Measurements from ENCODE around the gene GPSM3.
"Not testable (repeated sequence)": the region's sequence is repeated elsewhere in the genome, so short reads cannot be mapped to it uniquely, and the experiment has no call there.

GPSM3 gene

DNA sequence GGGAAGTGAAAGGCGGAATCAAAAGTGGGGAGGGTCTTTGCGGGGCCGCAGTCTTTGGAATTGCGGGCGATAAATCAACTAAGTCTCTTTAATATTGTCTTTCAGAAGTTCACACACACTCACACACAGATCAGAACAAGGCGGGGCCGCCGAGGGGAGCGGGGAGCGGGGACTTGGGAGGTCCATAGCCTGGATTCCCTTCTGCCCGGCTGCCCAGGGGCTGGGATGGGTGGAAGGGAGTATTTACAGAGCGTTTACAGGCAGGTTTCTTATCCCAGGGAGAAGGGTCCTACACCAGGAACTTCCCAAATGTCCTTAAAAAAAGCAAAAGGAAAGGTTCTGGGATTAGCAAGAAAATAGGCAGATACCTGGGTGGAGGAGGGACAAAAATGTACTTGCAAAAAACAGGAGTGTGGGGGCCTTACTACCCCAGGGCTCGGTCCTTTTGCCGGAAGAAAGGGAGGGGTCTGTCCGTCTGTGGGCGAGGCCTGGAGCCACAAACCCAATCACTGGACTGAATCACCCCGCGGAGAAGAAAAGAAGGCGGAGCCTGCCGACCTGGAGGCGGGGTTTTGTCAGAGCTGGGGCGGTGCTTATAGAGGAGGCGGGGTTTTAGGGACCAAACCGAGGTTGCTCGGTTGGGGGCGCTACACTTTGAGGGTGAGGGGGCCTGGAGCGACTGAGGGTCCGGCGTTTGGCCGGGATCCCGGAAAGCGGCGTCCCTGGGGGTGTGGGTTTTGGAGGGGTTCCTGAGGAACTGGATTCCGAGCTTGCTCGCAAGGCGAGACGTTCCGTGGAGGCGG lies 44.0 kb downstream of the GPSM3 start:
- no peak for DNase-seq

DNA sequence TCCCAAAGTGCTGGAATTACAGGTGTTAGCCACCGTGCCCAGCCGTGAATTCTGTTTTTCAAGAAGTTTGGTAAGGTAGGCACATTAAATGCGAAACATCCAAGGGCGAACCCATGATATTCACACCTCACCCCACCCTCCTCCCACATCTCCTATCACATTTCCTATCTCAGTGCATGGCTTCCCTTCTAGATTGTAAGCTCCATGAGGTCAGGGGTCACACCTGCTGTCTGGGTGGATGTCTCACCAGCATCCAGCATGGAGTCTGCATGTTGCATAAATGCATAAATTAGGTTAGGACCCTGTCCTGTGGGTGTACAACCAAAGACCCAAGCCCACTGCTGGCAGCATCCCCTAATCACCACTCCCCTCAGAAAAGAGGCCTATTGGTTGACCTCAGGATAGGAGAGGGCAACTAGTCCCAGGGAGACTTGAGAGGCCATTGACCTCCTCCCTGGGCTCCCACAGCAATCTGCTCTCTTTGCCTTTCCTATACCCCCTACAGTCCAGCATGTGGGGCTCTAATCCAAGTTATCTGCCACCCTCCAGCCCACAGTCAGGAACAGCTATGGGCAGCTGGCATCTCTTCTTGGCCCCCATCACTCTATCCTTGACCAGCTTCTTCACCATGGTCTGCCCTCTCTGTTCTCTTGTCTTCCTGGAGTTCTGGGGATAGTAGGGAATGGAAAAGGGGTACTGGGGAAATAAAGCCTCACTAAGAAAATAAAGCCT lies 44.9 kb downstream of the GPSM3 start:
- DNase-seq: no peak

DNA sequence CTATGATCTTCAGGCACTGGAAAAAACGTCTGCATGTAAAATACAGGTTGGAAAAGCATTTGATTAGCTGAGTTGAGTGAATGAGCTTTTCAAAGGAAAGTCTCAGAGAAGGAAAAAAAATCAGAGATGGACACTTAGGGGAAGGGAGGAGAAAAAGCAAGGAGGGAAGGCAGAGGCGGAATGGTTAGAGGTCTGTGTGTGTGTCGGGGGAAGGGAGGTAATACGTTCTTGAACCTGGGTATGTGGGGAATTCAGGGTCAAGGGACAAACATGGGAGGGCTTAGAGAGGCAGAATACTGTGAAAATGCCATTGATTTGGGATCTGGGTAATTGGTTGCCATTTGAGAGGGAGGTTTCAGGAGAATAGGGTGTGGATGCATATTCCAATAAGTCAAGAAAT lies 45.8 kb downstream of the GPSM3 start:
- no peak for DNase-seq

DNA sequence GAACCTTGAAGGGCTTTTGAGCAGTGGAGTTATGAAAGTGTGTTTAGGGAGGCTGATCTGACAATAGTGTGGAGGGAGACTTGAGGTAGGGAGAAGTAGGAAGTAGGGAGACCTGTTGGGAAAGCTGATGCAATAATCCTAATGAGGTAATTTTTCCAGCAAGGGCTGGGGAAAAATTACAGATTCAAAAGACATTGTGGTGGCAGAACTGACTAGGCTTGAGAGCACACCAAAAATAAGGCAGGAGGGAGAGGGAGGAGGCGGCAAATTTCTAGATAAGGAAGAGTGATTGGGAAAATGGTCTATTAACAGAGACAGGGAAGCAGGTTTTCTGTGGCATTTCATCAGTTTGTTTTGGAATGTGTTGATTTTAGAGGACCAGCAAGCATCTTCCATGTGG lies 46.2 kb downstream of the GPSM3 start:
- no peak for DNase-seq

DNA sequence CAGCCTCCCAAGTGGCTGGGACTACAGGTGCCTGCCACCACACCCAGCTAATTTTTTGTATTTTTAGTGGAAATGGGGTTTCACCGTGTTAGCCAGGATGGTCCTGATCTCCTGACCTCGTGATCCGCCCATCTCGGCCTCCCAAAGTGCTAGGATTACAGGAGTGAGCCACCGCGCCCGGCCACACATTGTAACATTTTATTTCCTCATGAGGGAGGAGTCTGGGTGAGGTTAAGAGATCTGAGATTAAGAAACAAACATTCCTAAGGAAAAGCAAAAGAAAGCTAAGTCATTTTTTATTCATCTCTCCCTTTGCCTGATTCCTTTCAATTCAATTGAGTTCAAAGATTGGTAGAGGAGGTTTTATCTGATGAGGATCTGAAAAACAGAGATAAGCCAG lies 48.2 kb downstream of the GPSM3 start:
- not testable (repeated sequence) for DNase-seq

All from GDM1 (cell line).